ENCODE measurements around the gene DAAM1.

GRCh38 chr14:59362513-59362912 lies 174.0 kb downstream of the DAAM1 start:
- TF ChIP-seq CTCF (IDR thresholded peaks at IDR 0.05; ENCODE audit: borderline replicate concordance, extremely low read depth, low read length, poor library complexity, severe bottlenecking) (no peak), EZH2 (IDR thresholded peaks at IDR 0.05; ENCODE audit: borderline replicate concordance, low read depth, low read length, severe bottlenecking) (no peak)
